ENCODE data around the gene NOTCH2NLA.
"Not testable (repeated sequence)": the region's sequence is repeated elsewhere in the genome, so short reads cannot be mapped to it uniquely, and the experiment has no call there.

DNA sequence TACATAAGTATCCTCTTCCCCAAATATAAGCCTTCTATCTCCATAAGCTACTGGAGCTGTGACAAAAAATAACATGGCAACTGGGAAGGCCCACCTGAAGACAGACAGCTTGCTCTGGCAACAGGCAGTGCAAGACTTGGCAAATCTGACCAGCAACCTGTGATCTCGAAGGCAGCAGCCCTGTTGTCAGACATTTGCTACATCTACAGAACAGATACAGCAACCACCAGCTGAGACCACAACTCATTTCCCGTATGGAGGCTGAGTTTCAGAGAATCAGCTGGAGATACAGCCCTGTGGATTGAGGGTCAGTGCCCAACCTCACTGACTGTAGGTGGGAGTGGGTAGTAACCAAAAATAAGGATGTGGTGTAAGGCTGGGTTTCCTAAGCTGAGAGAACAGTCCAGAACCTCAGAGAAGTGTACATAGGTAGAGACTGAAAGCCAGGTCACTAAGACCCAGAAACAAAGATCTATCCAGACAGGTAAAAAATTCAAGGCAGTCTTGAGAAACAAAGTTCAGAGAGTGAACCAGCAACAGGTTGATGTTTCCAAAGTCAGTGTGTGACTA is 37.4 kb upstream of the NOTCH2NLA start:
- TF ChIP-seq, protein P1, sequence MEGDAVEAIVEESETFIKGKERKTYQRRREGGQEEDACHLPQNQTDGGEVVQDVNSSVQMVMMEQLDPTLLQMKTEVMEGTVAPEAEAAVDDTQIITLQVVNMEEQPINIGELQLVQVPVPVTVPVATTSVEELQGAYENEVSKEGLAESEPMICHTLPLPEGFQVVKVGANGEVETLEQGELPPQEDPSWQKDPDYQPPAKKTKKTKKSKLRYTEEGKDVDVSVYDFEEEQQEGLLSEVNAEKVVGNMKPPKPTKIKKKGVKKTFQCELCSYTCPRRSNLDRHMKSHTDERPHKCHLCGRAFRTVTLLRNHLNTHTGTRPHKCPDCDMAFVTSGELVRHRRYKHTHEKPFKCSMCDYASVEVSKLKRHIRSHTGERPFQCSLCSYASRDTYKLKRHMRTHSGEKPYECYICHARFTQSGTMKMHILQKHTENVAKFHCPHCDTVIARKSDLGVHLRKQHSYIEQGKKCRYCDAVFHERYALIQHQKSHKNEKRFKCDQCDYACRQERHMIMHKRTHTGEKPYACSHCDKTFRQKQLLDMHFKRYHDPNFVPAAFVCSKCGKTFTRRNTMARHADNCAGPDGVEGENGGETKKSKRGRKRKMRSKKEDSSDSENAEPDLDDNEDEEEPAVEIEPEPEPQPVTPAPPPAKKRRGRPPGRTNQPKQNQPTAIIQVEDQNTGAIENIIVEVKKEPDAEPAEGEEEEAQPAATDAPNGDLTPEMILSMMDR (IDR thresholded peaks at IDR 0.05): not testable (repeated sequence)
- TF ChIP-seq POLR2AphosphoS5 (IDR thresholded peaks at IDR 0.05): not testable (repeated sequence)

All from upper lobe of left lung (tissue), 4 donors.